Measurements from ENCODE around the gene GPX3.

DNA sequence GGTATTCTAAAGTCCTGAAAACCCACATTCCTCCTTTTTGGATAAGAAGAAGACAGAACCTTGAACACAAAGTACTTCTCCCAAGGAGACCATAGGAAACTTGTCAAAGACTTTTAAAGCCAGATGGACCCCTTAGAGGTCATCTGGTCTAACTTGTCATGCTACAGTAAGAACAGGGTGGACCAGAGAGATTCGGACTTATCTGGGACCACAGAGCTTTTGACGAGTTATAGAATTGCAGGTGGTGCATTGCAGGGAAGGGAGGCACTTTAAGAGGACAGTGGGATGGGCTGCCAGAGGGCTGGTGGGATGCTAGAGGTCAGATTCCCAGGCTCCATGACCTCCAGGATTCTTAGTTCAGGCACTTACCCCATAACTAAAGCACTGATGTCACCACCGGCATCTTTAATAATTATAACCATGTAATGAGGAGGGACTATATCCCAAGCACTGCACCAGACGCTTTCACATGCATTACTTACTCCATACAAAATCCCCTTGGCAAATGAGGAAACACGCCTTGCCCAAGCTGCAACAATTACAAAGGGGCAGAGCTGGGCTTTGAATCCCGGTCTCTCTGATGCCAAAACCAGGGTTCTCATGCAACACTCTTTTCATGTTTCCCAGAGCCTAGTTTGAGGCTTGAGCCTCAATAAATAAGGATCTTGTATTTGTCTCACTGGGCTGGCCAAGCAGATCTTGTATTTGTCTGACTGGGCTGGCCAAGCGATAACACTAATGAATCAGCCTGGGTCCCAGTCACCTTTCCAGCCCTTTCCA lies 12.8 kb upstream of the GPX3 start:
- TF ChIP-seq, protein P1, sequence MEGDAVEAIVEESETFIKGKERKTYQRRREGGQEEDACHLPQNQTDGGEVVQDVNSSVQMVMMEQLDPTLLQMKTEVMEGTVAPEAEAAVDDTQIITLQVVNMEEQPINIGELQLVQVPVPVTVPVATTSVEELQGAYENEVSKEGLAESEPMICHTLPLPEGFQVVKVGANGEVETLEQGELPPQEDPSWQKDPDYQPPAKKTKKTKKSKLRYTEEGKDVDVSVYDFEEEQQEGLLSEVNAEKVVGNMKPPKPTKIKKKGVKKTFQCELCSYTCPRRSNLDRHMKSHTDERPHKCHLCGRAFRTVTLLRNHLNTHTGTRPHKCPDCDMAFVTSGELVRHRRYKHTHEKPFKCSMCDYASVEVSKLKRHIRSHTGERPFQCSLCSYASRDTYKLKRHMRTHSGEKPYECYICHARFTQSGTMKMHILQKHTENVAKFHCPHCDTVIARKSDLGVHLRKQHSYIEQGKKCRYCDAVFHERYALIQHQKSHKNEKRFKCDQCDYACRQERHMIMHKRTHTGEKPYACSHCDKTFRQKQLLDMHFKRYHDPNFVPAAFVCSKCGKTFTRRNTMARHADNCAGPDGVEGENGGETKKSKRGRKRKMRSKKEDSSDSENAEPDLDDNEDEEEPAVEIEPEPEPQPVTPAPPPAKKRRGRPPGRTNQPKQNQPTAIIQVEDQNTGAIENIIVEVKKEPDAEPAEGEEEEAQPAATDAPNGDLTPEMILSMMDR (IDR thresholded peaks at IDR 0.05 in 8 of 11, conservative IDR thresholded peaks at IDR 0.05 in 3 of 11) = no peak
- TF ChIP-seq POLR2A (IDR thresholded peaks at IDR 0.05) = no peak

Measured in spleen (tissue), 7 donors.